Esophagus muscularis mucosa (tissue), 4 donors: ENCODE data around the gene COX8C. TPM values are rescaled to one million over a fixed set of nuclear protein-coding genes. Genes with fewer than 3 reads are reported as not detected.

ENCODE experiments used
- DNase-seq: peaks from one replicate; pipeline ENCODE4 v3.0.0-alpha.2; 2017; ENCODE audit errors: extremely low spot score
- H3K27ac ChIP-seq, 4 donors: fragments of 200-600 bp; sonication (generic); replicated peaks in 1 of 4; 1 replicate in 3 of 4; 2 replicates in 1 of 4; pipeline ENCODE4 v1.5.1; 2016 to 2019; ENCODE audit warnings: mild to moderate bottlenecking in 1 of 4
- H3K27me3 ChIP-seq, 4 donors: fragments of 200-600 bp; sonication (generic); one replicate each; pipeline versions ENCODE4 v1.5.1 to v1.6.0; 2016 to 2019
- H3K36me3 ChIP-seq, 4 donors: fragments of 200-600 bp; sonication (generic); one replicate each; pipeline ENCODE4 v1.5.1; 2016 to 2019
- H3K4me1 ChIP-seq, 4 donors: fragments of 200-600 bp; sonication (generic); one replicate each; pipeline ENCODE4 v1.5.1; 2016 to 2019
- H3K4me3 ChIP-seq, 4 donors: fragments of 200-600 bp; sonication (generic); 1 replicate in 2 of 4; 2 replicates in 2 of 4; pipeline ENCODE4 v1.5.1; 2016 to 2019; ENCODE audit warnings: mild to moderate bottlenecking in 4 of 4, moderate library complexity in 1 of 4
- H3K9me3 ChIP-seq, 4 donors: fragments of 200-600 bp; sonication (generic); 1 replicate in 3 of 4; 2 replicates in 1 of 4; pipeline ENCODE4 v1.5.1; 2016 to 2019
- EP300 ChIP-seq: sonication (generic); formaldehyde crosslinking; IDR thresholded peaks from one replicate; pipeline ENCODE4 v1.6.1; 2017; ENCODE audit warnings: antibody characterized with exemption
- POLR2A ChIP-seq: fragments of 450-650 bp; IDR thresholded peaks from one replicate; pipeline ENCODE4 v1.6.1; 2017; ENCODE audit warnings: antibody characterized with exemption, moderate library complexity, mild to moderate bottlenecking, low read depth
- POLR2AphosphoS5 ChIP-seq, 2 donors: sonication (generic); formaldehyde crosslinking; IDR thresholded peaks; one replicate each; pipeline ENCODE4 v1.6.1; 2017; ENCODE audit warnings: antibody characterized with exemption in 2 of 2
- WGBS: methylation state at CpG from one replicate; pipeline ENCODE4 v1.1.5; 2018; 5-methylcytosine and 5-hydroxymethylcytosine counted together
- intact Hi-C: fragments of 100-400 bp; cut with DNase I; formaldehyde crosslinking; loops from one replicate; pipeline ENCODE4 v1.15.1; 2023
- total RNA-seq, 4 donors: library from RNA; depleted of rRNA; stranded (reverse); fragments of >200 nt; gene quantifications; one replicate each; pipeline versions ENCODE4 v1.1.0 to v1.2.1, GENCODE V29; 2016
- TF ChIP-seq, protein P1 (sequence below), 3 experiments: fragments of 200-600 bp in 2 of 3; fragments of 450-650 bp in 1 of 3; sonication (generic) in 2 of 3; IDR thresholded peaks; one replicate each; pipeline ENCODE4 v1.5.1; 2017 to 2019; ENCODE audit warnings: antibody characterized with exemption in 3 of 3, mild to moderate bottlenecking in 2 of 3, moderate library complexity in 1 of 3

COX8C gene
- total RNA-seq, 4 donors from 2014 or later: not detected

DNA sequence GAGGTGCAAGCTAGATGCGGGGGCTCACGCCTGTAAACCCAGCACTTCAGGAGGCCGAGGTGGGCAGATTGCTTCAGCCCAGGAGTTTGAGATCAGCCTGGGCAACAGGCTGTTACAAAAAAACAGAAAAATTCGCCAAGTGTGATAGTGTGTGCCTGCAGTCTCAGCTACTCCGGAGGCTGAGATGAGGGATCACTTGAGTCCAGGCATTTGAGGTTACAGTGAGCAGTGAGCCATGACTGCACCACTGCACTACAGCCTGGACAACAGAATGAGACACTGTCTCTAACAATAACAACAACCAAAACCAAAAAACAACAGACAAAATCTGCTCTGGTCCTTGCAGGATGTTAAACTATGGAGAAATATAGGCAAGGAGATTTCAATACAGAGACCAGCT, 28.1 kb upstream of the COX8C start:
- H3K27me3 ChIP-seq: no peaks in the 10 kb centered on the region
- no peak overlapping the region for H3K27ac ChIP-seq
- H3K4me1 ChIP-seq: peaks cover 11 to 47% (median 39%) of the 10 kb centered on the region in 4 donors
- H3K36me3 ChIP-seq: peaks cover 0 to 1% (median 0%) of the 10 kb centered on the region in 4 donors
- H3K9me3 ChIP-seq: no peaks in the 10 kb centered on the region
- WGBS: 86% methylated on average over 5 of the region's 5 CpGs
- no peak for DNase-seq
- intact Hi-C loops: no loop called here
- TF ChIP-seq, protein P1, sequence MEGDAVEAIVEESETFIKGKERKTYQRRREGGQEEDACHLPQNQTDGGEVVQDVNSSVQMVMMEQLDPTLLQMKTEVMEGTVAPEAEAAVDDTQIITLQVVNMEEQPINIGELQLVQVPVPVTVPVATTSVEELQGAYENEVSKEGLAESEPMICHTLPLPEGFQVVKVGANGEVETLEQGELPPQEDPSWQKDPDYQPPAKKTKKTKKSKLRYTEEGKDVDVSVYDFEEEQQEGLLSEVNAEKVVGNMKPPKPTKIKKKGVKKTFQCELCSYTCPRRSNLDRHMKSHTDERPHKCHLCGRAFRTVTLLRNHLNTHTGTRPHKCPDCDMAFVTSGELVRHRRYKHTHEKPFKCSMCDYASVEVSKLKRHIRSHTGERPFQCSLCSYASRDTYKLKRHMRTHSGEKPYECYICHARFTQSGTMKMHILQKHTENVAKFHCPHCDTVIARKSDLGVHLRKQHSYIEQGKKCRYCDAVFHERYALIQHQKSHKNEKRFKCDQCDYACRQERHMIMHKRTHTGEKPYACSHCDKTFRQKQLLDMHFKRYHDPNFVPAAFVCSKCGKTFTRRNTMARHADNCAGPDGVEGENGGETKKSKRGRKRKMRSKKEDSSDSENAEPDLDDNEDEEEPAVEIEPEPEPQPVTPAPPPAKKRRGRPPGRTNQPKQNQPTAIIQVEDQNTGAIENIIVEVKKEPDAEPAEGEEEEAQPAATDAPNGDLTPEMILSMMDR (IDR thresholded peaks at IDR 0.05): no peak
- TF ChIP-seq EP300: no peak
- TF ChIP-seq POLR2AphosphoS5 (IDR thresholded peaks at IDR 0.05): no peak
- no peak for TF ChIP-seq POLR2A
- no peak overlapping the region for H3K4me3 ChIP-seq

DNA sequence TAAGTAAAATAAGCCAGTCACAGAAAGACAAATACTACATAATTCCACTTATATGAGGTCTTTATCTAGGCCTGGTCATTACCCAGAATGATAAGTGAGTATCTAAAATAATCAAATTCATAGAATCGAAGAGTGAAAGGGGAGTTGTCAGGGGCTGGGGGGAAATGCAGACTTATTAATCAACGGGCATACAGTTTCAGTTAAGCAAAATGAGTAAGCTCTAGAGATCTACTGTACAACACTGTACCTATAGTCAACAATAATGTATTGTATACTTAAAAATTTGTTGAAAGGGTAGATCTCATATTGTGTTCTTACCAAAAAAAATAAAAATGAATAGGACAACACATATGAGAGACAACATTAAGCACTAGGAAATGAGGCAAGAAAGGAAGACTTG, 27.5 kb upstream of the COX8C start:
- Histone ChIP-seq H3K36me3 (peaks cover 0 to 7% (median 0%) of the 10 kb centered on the region in 4 donors), H3K27ac (no peak overlapping the region), H3K9me3 (no peaks in the 10 kb centered on the region), H3K27me3 (no peaks in the 10 kb centered on the region), H3K4me3 (no peak overlapping the region), H3K4me1 (peaks cover 11 to 53% (median 44%) of the 10 kb centered on the region in 4 donors)
- intact Hi-C loops: no loop called here
- TF ChIP-seq POLR2A (no peak), POLR2AphosphoS5 (IDR thresholded peaks at IDR 0.05) (no peak), EP300 (no peak)
- TF ChIP-seq, protein P1 (IDR thresholded peaks at IDR 0.05): no peak
- WGBS: 81% methylated on average over 2 of the region's 2 CpGs
- DNase-seq: no peak

DNA sequence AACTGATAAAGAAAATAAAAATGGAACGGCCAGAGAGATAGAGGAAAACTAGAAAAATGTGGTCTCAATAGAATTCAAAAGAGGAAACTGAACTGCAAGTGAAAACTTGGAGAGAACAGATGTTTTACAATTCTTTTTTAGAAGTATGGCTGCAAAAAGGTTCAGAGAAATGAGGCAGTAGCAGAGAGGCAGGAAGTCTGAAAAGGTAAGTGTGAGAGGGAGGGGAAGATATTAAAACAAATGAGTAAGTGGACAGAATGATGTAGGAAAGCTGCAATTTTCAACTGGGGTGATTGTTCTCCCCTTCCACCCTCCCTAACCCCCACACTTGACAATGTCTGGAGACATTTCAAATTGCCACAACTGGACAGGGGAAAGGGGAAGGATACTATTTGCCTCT, 27.0 kb upstream of the COX8C start:
- TF ChIP-seq EP300 (no peak), POLR2AphosphoS5 (IDR thresholded peaks at IDR 0.05) (no peak), POLR2A (no peak)
- TF ChIP-seq, protein P1 (IDR thresholded peaks at IDR 0.05): no peak
- no peak overlapping the region for H3K4me3 ChIP-seq
- H3K27ac ChIP-seq: no peak overlapping the region
- no peaks in the 10 kb centered on the region for H3K27me3 ChIP-seq
- WGBS: 70% methylated on average over 1 of the region's 1 CpG
- H3K36me3 ChIP-seq: peaks cover 0 to 8% (median 0%) of the 10 kb centered on the region in 4 donors
- no peak for DNase-seq
- H3K4me1 ChIP-seq: peaks cover 11 to 55% (median 47%) of the 10 kb centered on the region in 4 donors
- intact Hi-C loops: no loop called here
- no peaks in the 10 kb centered on the region for H3K9me3 ChIP-seq

DNA sequence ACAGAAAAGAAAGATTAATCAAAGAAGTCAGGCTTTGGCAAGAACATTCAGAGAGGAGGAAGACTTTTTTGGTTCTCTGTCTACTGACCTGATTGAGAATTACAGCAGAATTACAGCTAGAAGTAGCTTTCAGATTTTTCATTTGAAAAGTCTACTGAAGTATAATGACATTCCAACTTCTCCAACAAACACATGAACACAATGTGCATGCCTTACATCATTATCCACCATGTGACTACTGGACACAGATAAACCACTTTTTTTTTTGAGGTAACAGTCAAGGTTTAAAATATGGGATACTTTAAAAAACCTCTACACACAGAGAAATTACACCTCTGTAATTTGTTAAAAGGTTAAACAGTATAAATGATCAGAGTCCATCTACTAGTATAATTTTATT, 26.5 kb upstream of the COX8C start:
- H3K4me3 ChIP-seq: no peak overlapping the region
- H3K9me3 ChIP-seq: no peaks in the 10 kb centered on the region
- intact Hi-C loops: no loop called here
- TF ChIP-seq POLR2A (no peak), EP300 (no peak), POLR2AphosphoS5 (IDR thresholded peaks at IDR 0.05) (no peak)
- TF ChIP-seq, protein P1 (IDR thresholded peaks at IDR 0.05): no peak
- no peak overlapping the region for H3K27ac ChIP-seq
- no peaks in the 10 kb centered on the region for H3K27me3 ChIP-seq
- peaks cover 11 to 55% (median 47%) of the 10 kb centered on the region in 4 donors for H3K4me1 ChIP-seq
- H3K36me3 ChIP-seq: peaks cover 0 to 8% (median 0%) of the 10 kb centered on the region in 4 donors
- DNase-seq: no peak
